Endothelial cell (in vitro differentiated cells): Measurements from ENCODE around the gene CD63. TPM values are rescaled to one million over a fixed set of nuclear protein-coding genes. Genes with fewer than 3 reads are reported as not detected.

ENCODE experiments used
- DNase-seq: peaks from one replicate; pipeline ENCODE4 v3.0.0; 2021; ENCODE audit warnings: low spot score
- H3K27ac Mint-ChIP-seq: one replicate; pipeline ENCODE4 v1.8.0; 2021; ENCODE audit warnings: mixed read lengths, inconsistent platforms; ENCODE audit not compliant: unreplicated experiment
- H3K27me3 Mint-ChIP-seq: one replicate; pipeline ENCODE4 v1.8.0; 2021; ENCODE audit warnings: mild to moderate bottlenecking, moderate library complexity, mixed read lengths, inconsistent platforms; ENCODE audit not compliant: unreplicated experiment
- H3K36me3 Mint-ChIP-seq: one replicate; pipeline ENCODE4 v1.8.0; 2021; ENCODE audit warnings: mild to moderate bottlenecking, low read depth, mixed read lengths, inconsistent platforms; ENCODE audit not compliant: unreplicated experiment
- H3K4me1 Mint-ChIP-seq: one replicate; pipeline ENCODE4 v1.8.0; 2021; ENCODE audit warnings: mild to moderate bottlenecking, mixed read lengths, inconsistent platforms; ENCODE audit not compliant: unreplicated experiment
- H3K4me3 Mint-ChIP-seq: one replicate; pipeline ENCODE4 v1.8.0; 2021; ENCODE audit warnings: mild to moderate bottlenecking, mixed read lengths, inconsistent platforms; ENCODE audit not compliant: unreplicated experiment
- H3K9me3 Mint-ChIP-seq: one replicate; pipeline ENCODE4 v1.8.0; 2021; ENCODE audit warnings: mixed read lengths, inconsistent platforms; ENCODE audit not compliant: unreplicated experiment
- CTCF ChIP-seq: fragments of 200-600 bp; sonication (generic); IDR thresholded peaks from one replicate; pipeline ENCODE4 v1.5.0; 2021; ENCODE audit warnings: antibody characterized with exemption; ENCODE audit not compliant: unreplicated experiment
- long read RNA-seq: library from polyadenylated mRNA; unstranded; transcript quantifications from one replicate; pipeline ENCODE4 v2.0.0, GENCODE V29; 2020; ENCODE audit not compliant: unreplicated experiment
- total RNA-seq: library from RNA; stranded (reverse); fragmentation: NEBNext Ultra II Directional; extraction: Animal tissue kit (Norgen Biotek cat#: 25700); gene quantifications from one replicate; pipeline ENCODE4 v1.2.1, GENCODE V29; 2021; ENCODE audit not compliant: unreplicated experiment

Gene CD63
- 1,134 TPM for total RNA-seq
- long read RNA-seq, transcript CD63-214 (7 exons, 949 nt) = minor isoform, 67 of 429 reads
- long read RNA-seq, transcript CD63-201 (8 exons, 1,070 nt) = major isoform, 336 of 429 reads
- long read RNA-seq, transcript CD63-202 (8 exons, 981 nt) = minor isoform, 5 of 429 reads
- long read RNA-seq, partial matches to known transcripts = 11 of 429 reads
- long read RNA-seq, other reads (novel, unspliced or antisense) = 6 of 429 reads

- Mint-ChIP-seq H3K4me1 (peaks cover 41% of the 10 kb centered on the region), H3K4me3 (peak within 1 kb of the TSS; percentile 94), H3K27me3 (peaks cover 26% of the 10 kb centered on the region), H3K36me3 (peaks cover 32% of the 10 kb centered on the region), H3K27ac (peak within 1 kb of the TSS; percentile 95), H3K9me3 (no peaks in the 10 kb centered on the region)
- DNase-seq = peak; percentile 79
- no peak for TF ChIP-seq CTCF
Measured at GRCh38 chr12:55728939-55729818, at the start of gene CD63. Gene CD63, minus strand, starts transcription at chr12:55729009. Its CDS starts 668 bp downstream, at chr12:55728341.

GRCh38 chr12:55777856-55778255, 49.0 kb upstream of the CD63 start:
- H3K27ac Mint-ChIP-seq = no peak overlapping the region
- H3K4me1 Mint-ChIP-seq = no peaks in the 10 kb centered on the region
- no peaks in the 10 kb centered on the region for H3K9me3 Mint-ChIP-seq
- TF ChIP-seq CTCF = no peak
- no peak overlapping the region for H3K4me3 Mint-ChIP-seq
- peaks cover 27% of the 10 kb centered on the region for H3K36me3 Mint-ChIP-seq
- H3K27me3 Mint-ChIP-seq = no peaks in the 10 kb centered on the region
- DNase-seq = no peak

GRCh38 chr12:55771736-55772135, 42.9 kb upstream of the CD63 start:
- no peaks in the 10 kb centered on the region for H3K27me3 Mint-ChIP-seq
- H3K27ac Mint-ChIP-seq = no peak overlapping the region

GRCh38 chr12:55767156-55767555, 38.3 kb upstream of the CD63 start:
- no peak for DNase-seq
- Mint-ChIP-seq H3K27ac (no peak overlapping the region), H3K27me3 (peaks cover 1% of the 10 kb centered on the region), H3K4me3 (no peak overlapping the region), H3K4me1 (no peaks in the 10 kb centered on the region), H3K9me3 (no peaks in the 10 kb centered on the region), H3K36me3 (peaks cover 34% of the 10 kb centered on the region)
- TF ChIP-seq CTCF = no peak

More at GRCh38 chr12:55771736-55772135, 42.9 kb upstream of the CD63 start:
- no peak for TF ChIP-seq CTCF
- H3K9me3 Mint-ChIP-seq = no peaks in the 10 kb centered on the region
- no peaks in the 10 kb centered on the region for H3K4me1 Mint-ChIP-seq
- peak overlapping the region; percentile 29 for H3K4me3 Mint-ChIP-seq
- peaks cover 37% of the 10 kb centered on the region for H3K36me3 Mint-ChIP-seq
- no peak for DNase-seq
